GM12878 (cell line): Measurements from ENCODE around the gene PTPRQ. TPM values are rescaled to one million over a fixed set of nuclear protein-coding genes. Genes with fewer than 3 reads are reported as not detected.

Experiments
- ATAC-seq: fragments of 200-7000 bp; cut with Tn5 transposase; 3 replicates; pipeline ENCODE4 v1.9.1; 2020; ENCODE audit warnings: mild to moderate bottlenecking, moderate library complexity
- BruUV-seq: library from RNA; stranded (reverse); fragments of 400-500 nt; replicated peaks from 2 replicates; lab custom pipeline; 2021; lab: Mats Ljungman, UMichigan
- CTCF ChIA-PET: fragments of 300-600 bp; sonication (Branson Sonifier 250); formaldehyde crosslinking; extraction: SDS; loops from one replicate; lab custom pipeline; 2021; ENCODE audit warnings: inconsistent platforms; lab: Yijun Ruan, JAX
- POLR2A ChIA-PET: fragments of 350-600 bp; formaldehyde crosslinking; extraction: SDS; loops from one replicate; lab custom pipeline; 2021; ENCODE audit warnings: inconsistent platforms; lab: Charles Lee
- RAD21 ChIA-PET: fragments of 300-600 bp; sonication (Branson Sonifier 250); formaldehyde crosslinking; loops from one replicate; lab custom pipeline; 2023; ENCODE audit warnings: antibody characterized with exemption; ENCODE audit not compliant: unreplicated experiment; lab: Charles Lee
- SMC1A ChIA-PET: fragments of 300-600 bp; sonication (Branson Sonifier 250); formaldehyde crosslinking; loops from one replicate; lab custom pipeline; 2023; ENCODE audit not compliant: unreplicated experiment, uncharacterized antibody; lab: Charles Lee
- DNase-seq: peaks from one replicate; pipeline ENCODE4 v3.0.0-alpha.2; 2011; ENCODE audit warnings: low read depth, low spot score
- FAIRE-seq: peaks from 3 replicates; lab custom pipeline; 2011; peaks lifted over from hg19 to GRCh38; lab: Jason Lieb, UNC
- H2AFZ ChIP-seq: 2 replicates; pipeline ENCODE4 v1.6.0; 2011; ENCODE audit warnings: low read depth, low read length, control low read depth; ENCODE audit not compliant: control insufficient read depth
- H3K27ac ChIP-seq: 2 replicates; pipeline ENCODE4 v1.5.1; 2011; ENCODE audit warnings: control low read depth; ENCODE audit not compliant: control insufficient read depth, insufficient read depth
- H3K27me3 ChIP-seq, 2 experiments: replicated peaks in 1 of 2; 2 replicates each; pipeline versions ENCODE4 v1.6.0 to v1.6.1; 2011; ENCODE audit warnings: low read length in 1 of 2; ENCODE audit not compliant: control insufficient read depth in 2 of 2, insufficient read depth in 2 of 2
- H3K36me3 ChIP-seq, 2 experiments: 2 replicates each; pipeline ENCODE4 v1.5.1; 2011; ENCODE audit warnings: low read length in 1 of 2; ENCODE audit not compliant: control insufficient read depth in 2 of 2, insufficient read depth in 2 of 2
- H3K4me1 ChIP-seq: 2 replicates; pipeline ENCODE4 v1.6.1; 2011; ENCODE audit warnings: mild to moderate bottlenecking, low read length, moderate library complexity, mixed read lengths; ENCODE audit not compliant: control insufficient read depth, insufficient read depth
- H3K4me2 ChIP-seq: 2 replicates; pipeline ENCODE4 v1.6.0; 2011; ENCODE audit warnings: control low read depth; ENCODE audit not compliant: control insufficient read depth, insufficient read depth
- H3K4me3 ChIP-seq: fragments of 200-600 bp; sonication (generic); 2 replicates; pipeline ENCODE4 v1.5.1; 2016
- H3K79me2 ChIP-seq: 2 replicates; pipeline ENCODE4 v1.6.0; 2011; ENCODE audit warnings: low read length; ENCODE audit not compliant: control insufficient read depth, insufficient read depth
- H3K9ac ChIP-seq: 2 replicates; pipeline ENCODE4 v1.8.0; 2011; ENCODE audit warnings: low read length, control low read depth, mixed read lengths; ENCODE audit not compliant: control insufficient read depth, insufficient read depth
- H3K9me3 ChIP-seq: replicated peaks from 3 replicates; pipeline ENCODE4 v1.5.1; 2011; ENCODE audit warnings: mild to moderate bottlenecking, low read length; ENCODE audit not compliant: control insufficient read depth, insufficient read depth
- H4K20me1 ChIP-seq: 2 replicates; pipeline ENCODE4 v1.6.0; 2011; ENCODE audit not compliant: control insufficient read depth, insufficient read depth
- ATF7 ChIP-seq: fragments of 450-650 bp; IDR thresholded peaks from 2 replicates; pipeline ENCODE4 v1.6.1; 2016; ENCODE audit warnings: low read depth, mild to moderate bottlenecking
- CREB1 ChIP-seq: IDR thresholded peaks from 2 replicates; pipeline ENCODE4 v1.6.1; 2012; ENCODE audit warnings: low read depth, mild to moderate bottlenecking, inconsistent platforms
- CTCF ChIP-seq, 3 experiments: IDR thresholded peaks in 2 of 3; conservative IDR thresholded peaks in 1 of 3; 2 replicates each; pipeline ENCODE4 v1.5.1; 2011; ENCODE audit warnings: low read depth in 3 of 3, low read length in 3 of 3, mild to moderate bottlenecking in 3 of 3, control low read depth in 2 of 3, moderate library complexity in 2 of 3, inconsistent platforms in 1 of 3, mixed read lengths in 1 of 3; ENCODE audit not compliant: control insufficient read depth in 2 of 3, insufficient read depth in 1 of 3; ENCODE audit errors: extremely low read depth in 1 of 3
- GABPA ChIP-seq: IDR thresholded peaks from 2 replicates; pipeline ENCODE4 v1.6.1; 2014; ENCODE audit warnings: antibody characterized with exemption, low read depth, mild to moderate bottlenecking, inconsistent platforms
- HDAC2 ChIP-seq: fragments of 200-600 bp; sonication (generic); IDR thresholded peaks from 2 replicates; pipeline ENCODE4 v1.6.1; 2017
- NFIC ChIP-seq: IDR thresholded peaks from 2 replicates; pipeline ENCODE4 v1.6.1; 2012; ENCODE audit warnings: low read depth, mild to moderate bottlenecking, inconsistent platforms, low read length, moderate library complexity
- RBBP5 ChIP-seq: fragments of 200-600 bp; sonication (generic); conservative IDR thresholded peaks from 2 replicates; pipeline ENCODE4 v1.6.1; 2016
- RCOR1 ChIP-seq: conservative IDR thresholded peaks from 2 replicates; pipeline ENCODE4 v1.6.1; 2012; ENCODE audit warnings: low read depth, low read length, improper control_type of control experiment
- SKIL ChIP-seq: fragments of 450-650 bp; IDR thresholded peaks from 2 replicates; pipeline ENCODE4 v1.6.1; 2017; ENCODE audit warnings: mild to moderate bottlenecking, low read depth, inconsistent platforms; ENCODE audit not compliant: poor library complexity, severe bottlenecking
- SREBF2 ChIP-seq: IDR thresholded peaks from 2 replicates; pipeline ENCODE4 v1.6.1; 2012; ENCODE audit warnings: mild to moderate bottlenecking, low read length
- SUPT20H ChIP-seq: IDR thresholded peaks from 2 replicates; pipeline ENCODE4 v1.6.1; 2011; ENCODE audit warnings: low read depth, mild to moderate bottlenecking, low read length, moderate library complexity, borderline replicate concordance; ENCODE audit not compliant: control insufficient read depth
- ZBED1 ChIP-seq: IDR thresholded peaks from 2 replicates; pipeline ENCODE4 v1.6.1; 2016; ENCODE audit warnings: borderline replicate concordance
- WGBS: methylation state at CpG from one replicate; pipeline ENCODE4 v1.1.6; 2016; ENCODE audit warnings: low lambda C conversion rate; ENCODE audit not compliant: insufficient replicate concordance, insufficient coverage; ENCODE audit errors: missing lambda C conversion rate; 5-methylcytosine and 5-hydroxymethylcytosine counted together
- in situ Hi-C: fragments of 300-500 bp; cut with MboI; formaldehyde crosslinking; loops from 9 replicates; pipeline ENCODE4 v1.14.3; 2018; ENCODE audit warnings: mixed read lengths
- intact Hi-C: fragments of 100-400 bp; cut with micrococcal nuclease; formaldehyde crosslinking; loops from one replicate; pipeline ENCODE4 v1.14.2; 2022; ENCODE audit not compliant: unreplicated experiment
- polyA plus RNA-seq, 11 experiments: library from polyadenylated mRNA; depleted of rRNA in 4 of 11; unstranded in 6 of 11; stranded (reverse) in 5 of 11; fragments of >200 nt; fragmentation: Nextera tagmentation in 4 of 11; fragmentation: Illumina TruSeq in 1 of 11; extraction: Ambion mirVana in 4 of 11; extraction: Trizol in 1 of 11; gene quantifications; 1 replicate in 1 of 11; 2 replicates in 10 of 11; pipeline versions ENCODE4 v1.2.1 to v1.2.3, GENCODE V29; 2011 to 2016; ENCODE audit warnings: inconsistent platforms in 2 of 11, missing spikeins in 2 of 11, low read depth in 1 of 11
- total RNA-seq, 4 experiments: library from RNA; depleted of rRNA in 3 of 4; stranded (reverse); fragments of >200 nt in 3 of 4; fragmentation: Illumina TruSeq in 1 of 4; extraction: Trizol in 1 of 4; gene quantifications; 2 replicates each; pipeline versions ENCODE4 v1.2.1 to v1.2.3, GENCODE V29; 2013 to 2021
- TF ChIP-seq, protein P1 (sequence below): fragments of 450-650 bp; IDR thresholded peaks from 2 replicates; pipeline ENCODE4 v1.6.1; 2017; ENCODE audit warnings: mild to moderate bottlenecking

PTPRQ gene
- total and polyA plus RNA-seq, 10 of the 15 experiments (the other 5 are each of a cell fraction or from before 2014, with no cell fraction given) = 0.01 TPM; not detected in 9

- Histone ChIP-seq H3K9ac (no peak overlapping the region), H3K9me3 (no peaks in the 10 kb centered on the region), H3K79me2 (no peaks in the 10 kb centered on the region), H2AFZ (no peak overlapping the region), H3K27me3 (no peaks in the 10 kb centered on the region; a peak in 1 of 4 replicates), H3K4me1 (no peaks in the 10 kb centered on the region), H4K20me1 (no peaks in the 10 kb centered on the region), H3K4me2 (no peak overlapping the region), H3K36me3 (no peaks in the 10 kb centered on the region), H3K27ac (no peak overlapping the region), H3K4me3 (no peak overlapping the region)
- intact Hi-C loops (no loop called here), in situ Hi-C loops (no loop called here)
- BruUV-seq = no TSS peak
- FAIRE-seq (no peak), ATAC-seq (no peak), DNase-seq (no peak)
- ChIA-PET POLR2A (no interaction called here), RAD21 (no interaction called here), SMC1A (interaction anchor here (2.6 kb wide), 1 partner anchor 11 kb away, joined by 7 read pairs; no protein-coding TSS in a partner anchor), CTCF (interaction anchor here (2.4 kb wide), 1 partner anchor 11 kb away, joined by 11 read pairs; no protein-coding TSS in a partner anchor)
- TF ChIP-seq NFIC = no peak
- no peak for TF ChIP-seq ZBED1
- TF ChIP-seq CTCF (IDR thresholded peaks at IDR 0.05 in 2 of 3, conservative IDR thresholded peaks at IDR 0.05 in 1 of 3; ENCODE audit: control insufficient read depth in 2 of 3, extremely low read depth in 1 of 3, insufficient read depth in 1 of 3, low read depth in 3 of 3, low read length in 3 of 3) = 0 out of 6 replicates have a peak, but pooled peaks of 1 of the 3 experiments have one; percentile 8
- TF ChIP-seq SUPT20H = no peak
- 0% methylated on average over 1 of the region's 1 CpG for WGBS
Measured at GRCh38 chr12:80622271-80622670, 178.2 kb downstream of the PTPRQ start.

GRCh38 chr12:80625051-80625450, 181.0 kb downstream of the PTPRQ start:
- DNase-seq (no peak), FAIRE-seq (no peak), ATAC-seq (no peak)
- ChIA-PET CTCF (no interaction called here), POLR2A (no interaction called here), RAD21 (no interaction called here), SMC1A (no interaction called here)
- no peak overlapping the region for H3K4me3 ChIP-seq
- H3K27ac ChIP-seq = no peak overlapping the region
- H3K36me3 ChIP-seq = no peaks in the 10 kb centered on the region
- H3K4me2 ChIP-seq = no peak overlapping the region
- no peaks in the 10 kb centered on the region for H4K20me1 ChIP-seq
- no peaks in the 10 kb centered on the region; a peak in 1 of 4 replicates for H3K27me3 ChIP-seq
- WGBS = 64% methylated on average over 1 of the region's 1 CpG
- no peaks in the 10 kb centered on the region for H3K79me2 ChIP-seq
- no peak overlapping the region for H3K9ac ChIP-seq
- no TSS peak for BruUV-seq
- H2AFZ ChIP-seq = no peak overlapping the region
- no peaks in the 10 kb centered on the region for H3K4me1 ChIP-seq
- no peaks in the 10 kb centered on the region for H3K9me3 ChIP-seq
- intact Hi-C loops = no loop called here
- in situ Hi-C loops = no loop called here
- no peak for TF ChIP-seq HDAC2
- TF ChIP-seq GABPA = no peak
- no peak for TF ChIP-seq ATF7
- no peak for TF ChIP-seq SKIL
- TF ChIP-seq, protein P1, sequence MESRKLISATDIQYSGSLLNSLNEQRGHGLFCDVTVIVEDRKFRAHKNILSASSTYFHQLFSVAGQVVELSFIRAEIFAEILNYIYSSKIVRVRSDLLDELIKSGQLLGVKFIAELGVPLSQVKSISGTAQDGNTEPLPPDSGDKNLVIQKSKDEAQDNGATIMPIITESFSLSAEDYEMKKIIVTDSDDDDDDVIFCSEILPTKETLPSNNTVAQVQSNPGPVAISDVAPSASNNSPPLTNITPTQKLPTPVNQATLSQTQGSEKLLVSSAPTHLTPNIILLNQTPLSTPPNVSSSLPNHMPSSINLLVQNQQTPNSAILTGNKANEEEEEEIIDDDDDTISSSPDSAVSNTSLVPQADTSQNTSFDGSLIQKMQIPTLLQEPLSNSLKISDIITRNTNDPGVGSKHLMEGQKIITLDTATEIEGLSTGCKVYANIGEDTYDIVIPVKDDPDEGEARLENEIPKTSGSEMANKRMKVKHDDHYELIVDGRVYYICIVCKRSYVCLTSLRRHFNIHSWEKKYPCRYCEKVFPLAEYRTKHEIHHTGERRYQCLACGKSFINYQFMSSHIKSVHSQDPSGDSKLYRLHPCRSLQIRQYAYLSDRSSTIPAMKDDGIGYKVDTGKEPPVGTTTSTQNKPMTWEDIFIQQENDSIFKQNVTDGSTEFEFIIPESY = no peak
- no peak for TF ChIP-seq RCOR1
- no peak for TF ChIP-seq SREBF2
- no peak for TF ChIP-seq CREB1
- TF ChIP-seq RBBP5 = no peak
